HepG2 (cell line): ENCODE results near the gene IRF6. TPM values are rescaled to one million over a fixed set of nuclear protein-coding genes. Genes with fewer than 3 reads are reported as not detected.

Experiments
- ARNTL ChIP-seq: sonication (generic); formaldehyde crosslinking; IDR thresholded peaks from 2 replicates; pipeline ENCODE4 v1.4.0; 2020; ENCODE audit warnings: mild to moderate bottlenecking, missing genetic modification reagents
- CREB1 ChIP-seq, 2 experiments: fragments of 450-650 bp in 1 of 2; IDR thresholded peaks; 2 replicates each; pipeline ENCODE4 v1.6.1; 2016 to 2017; ENCODE audit warnings: control low read depth in 1 of 2, mild to moderate bottlenecking in 1 of 2, missing compliant biosample characterization in 1 of 2, missing genetic modification characterization in 1 of 2
- DMTF1 ChIP-seq: sonication (generic); formaldehyde crosslinking; IDR thresholded peaks from 2 replicates; pipeline ENCODE4 v1.4.0; 2020; ENCODE audit warnings: mild to moderate bottlenecking, missing genetic modification reagents
- DZIP1 ChIP-seq: sonication (generic); formaldehyde crosslinking; IDR thresholded peaks from 2 replicates; pipeline ENCODE4 v1.5.0; 2020; ENCODE audit warnings: mild to moderate bottlenecking, missing genetic modification reagents
- ESRRA ChIP-seq: sonication (generic); formaldehyde crosslinking; IDR thresholded peaks from 2 replicates; pipeline ENCODE4 v1.5.1; 2020; ENCODE audit warnings: mild to moderate bottlenecking, low read depth, missing genetic modification reagents
- GABPA ChIP-seq, 2 experiments: IDR thresholded peaks; 2 replicates each; pipeline ENCODE4 v1.6.1; 2011 to 2016; ENCODE audit warnings: low read depth in 2 of 2, low read length in 1 of 2, missing biosample characterization in 1 of 2, missing genetic modification characterization in 1 of 2
- GABPB1 ChIP-seq: IDR thresholded peaks from 2 replicates; pipeline ENCODE4 v1.6.1; 2016; ENCODE audit warnings: mild to moderate bottlenecking, missing genetic modification reagents, moderate library complexity, missing compliant biosample characterization
- MYC ChIP-seq: sonication (generic); formaldehyde crosslinking; IDR thresholded peaks from 2 replicates; pipeline ENCODE4 v1.9.0; 2021; ENCODE audit warnings: missing genetic modification reagents, borderline replicate concordance
- NCOR1 ChIP-seq: fragments of 200-600 bp; sonication (generic); IDR thresholded peaks from 2 replicates; pipeline ENCODE4 v1.7.0; 2017; ENCODE audit warnings: antibody characterized with exemption, low read length, borderline replicate concordance
- PRMT3 ChIP-seq: sonication (generic); formaldehyde crosslinking; IDR thresholded peaks from 2 replicates; pipeline ENCODE4 v1.8.1; 2022; ENCODE audit warnings: low read depth, mild to moderate bottlenecking, moderate library complexity, missing genetic modification reagents, borderline replicate concordance
- SIX4 ChIP-seq: sonication (generic); formaldehyde crosslinking; IDR thresholded peaks from 2 replicates; pipeline ENCODE4 v1.4.0; 2020; ENCODE audit warnings: missing genetic modification reagents
- SRY ChIP-seq: sonication (generic); formaldehyde crosslinking; IDR thresholded peaks from 2 replicates; pipeline ENCODE4 v1.8.0; 2022; ENCODE audit warnings: mild to moderate bottlenecking, missing genetic modification reagents
- SYNCRIP ChIP-seq: fragments of 200-400 bp; formaldehyde crosslinking; IDR thresholded peaks from 2 replicates; pipeline ENCODE4 v1.6.1; 2018; ENCODE audit warnings: mild to moderate bottlenecking, low read depth, low read length; ENCODE audit not compliant: insufficient read depth
- TOE1 ChIP-seq: sonication (generic); formaldehyde crosslinking; IDR thresholded peaks from 2 replicates; pipeline ENCODE4 v1.4.0; 2020; ENCODE audit warnings: mild to moderate bottlenecking, missing genetic modification reagents
- ZNF260 ChIP-seq: sonication (generic); formaldehyde crosslinking; IDR thresholded peaks from 2 replicates; pipeline ENCODE4 v1.4.0; 2020; ENCODE audit warnings: missing genetic modification reagents, low read depth, mild to moderate bottlenecking, borderline replicate concordance
- ZNF670 ChIP-seq: sonication (generic); formaldehyde crosslinking; IDR thresholded peaks from 2 replicates; pipeline ENCODE4 v1.8.0; 2022; ENCODE audit warnings: mild to moderate bottlenecking, missing genetic modification reagents, borderline replicate concordance
- ZNF775 ChIP-seq: sonication (generic); formaldehyde crosslinking; IDR thresholded peaks from 2 replicates; pipeline ENCODE4 v1.4.0; 2020; ENCODE audit warnings: missing genetic modification reagents, mild to moderate bottlenecking, moderate library complexity, borderline replicate concordance
- ZNF776 ChIP-seq: sonication (generic); formaldehyde crosslinking; IDR thresholded peaks from 2 replicates; pipeline ENCODE4 v1.4.0; 2020; ENCODE audit warnings: mild to moderate bottlenecking, missing genetic modification reagents
- polyA plus RNA-seq, 8 experiments: library from polyadenylated mRNA; depleted of rRNA in 3 of 8; stranded (reverse) in 7 of 8; unstranded in 1 of 8; fragments of >200 nt; fragmentation: Illumina TruSeq in 4 of 8; extraction: Trizol in 4 of 8; gene quantifications; 2 replicates each; pipeline versions ENCODE4 v1.2.1 to v1.2.3, GENCODE V29; 2011 to 2016; ENCODE audit warnings: low read depth in 4 of 8, missing spikeins in 1 of 8, mixed read lengths in 1 of 8; ENCODE audit not compliant: insufficient read depth in 1 of 8
- total RNA-seq, 5 experiments: library from RNA; depleted of rRNA; stranded (reverse); fragments of >200 nt; fragmentation: Illumina TruSeq; extraction: Trizol; gene quantifications; 2 replicates each; pipeline ENCODE4 v1.2.3, GENCODE V29; 2016; ENCODE audit warnings: low read depth in 1 of 5
- TF ChIP-seq, protein P1 (sequence below): sonication (generic); formaldehyde crosslinking; IDR thresholded peaks from 2 replicates; pipeline ENCODE4 v1.9.0; 2022; ENCODE audit warnings: low read depth, missing genetic modification reagents
- TF ChIP-seq, protein P2 (sequence below): sonication (generic); formaldehyde crosslinking; IDR thresholded peaks from 2 replicates; pipeline ENCODE4 v1.8.0; 2022; ENCODE audit warnings: missing genetic modification reagents, mild to moderate bottlenecking, borderline replicate concordance

IRF6 gene
- total and polyA plus RNA-seq, 2 of the 13 experiments (the other 11 are each of a cell fraction or from before 2014, with no cell fraction given): 0.02 TPM; not detected in 1

DNA sequence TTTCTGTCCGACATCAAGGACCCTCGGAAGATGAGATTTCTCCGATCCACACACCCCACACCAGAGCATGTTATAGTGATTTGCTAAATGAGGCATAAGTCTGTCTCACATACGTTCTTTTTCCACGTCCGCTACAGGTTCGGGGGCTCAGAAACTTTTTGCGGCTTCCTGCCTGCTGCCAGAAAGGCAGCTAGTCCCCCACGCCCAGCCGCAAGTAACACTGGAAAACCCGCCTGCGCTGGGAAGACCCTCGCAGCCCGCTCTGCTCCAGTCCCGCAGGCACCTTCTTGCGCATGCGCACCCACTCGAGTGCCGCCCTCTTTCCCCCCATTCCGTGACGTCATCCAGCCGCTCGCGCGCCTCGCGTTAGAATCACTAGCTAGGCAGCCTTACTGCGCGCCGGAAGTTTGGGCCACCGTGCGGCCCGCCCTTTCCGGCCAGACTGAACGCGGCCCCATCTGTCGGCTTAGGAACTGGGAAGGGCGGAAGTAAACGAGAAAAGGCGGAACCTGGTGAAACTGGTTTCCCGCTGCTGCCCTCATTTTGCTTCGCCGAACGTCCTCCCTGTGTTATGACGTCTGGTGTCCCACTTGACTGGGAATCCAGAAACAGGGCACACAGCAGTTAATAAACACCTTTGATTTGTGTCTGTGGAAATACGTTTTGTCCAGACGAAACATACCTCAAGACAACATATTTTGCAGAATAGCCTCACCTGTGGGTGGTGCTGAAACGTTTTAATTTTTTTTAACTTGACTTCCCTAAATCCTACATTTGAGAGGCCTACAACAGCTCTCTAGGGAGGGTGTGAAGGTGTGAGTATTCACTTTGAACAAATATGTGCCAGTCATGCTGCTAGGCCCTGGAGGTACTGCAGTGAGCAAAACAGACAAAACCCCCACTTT, 21.4 kb downstream of the IRF6 start, which contains the start of gene C1orf74 (continued):
- no peak for TF ChIP-seq DMTF1 (CRISPR knock-in tag)
- no peak for TF ChIP-seq ARNTL (CRISPR knock-in tag)
- TF ChIP-seq TOE1 (CRISPR knock-in tag): no peak
- no peak for TF ChIP-seq SRY
- TF ChIP-seq DZIP1: no peak
- TF ChIP-seq, protein P1, sequence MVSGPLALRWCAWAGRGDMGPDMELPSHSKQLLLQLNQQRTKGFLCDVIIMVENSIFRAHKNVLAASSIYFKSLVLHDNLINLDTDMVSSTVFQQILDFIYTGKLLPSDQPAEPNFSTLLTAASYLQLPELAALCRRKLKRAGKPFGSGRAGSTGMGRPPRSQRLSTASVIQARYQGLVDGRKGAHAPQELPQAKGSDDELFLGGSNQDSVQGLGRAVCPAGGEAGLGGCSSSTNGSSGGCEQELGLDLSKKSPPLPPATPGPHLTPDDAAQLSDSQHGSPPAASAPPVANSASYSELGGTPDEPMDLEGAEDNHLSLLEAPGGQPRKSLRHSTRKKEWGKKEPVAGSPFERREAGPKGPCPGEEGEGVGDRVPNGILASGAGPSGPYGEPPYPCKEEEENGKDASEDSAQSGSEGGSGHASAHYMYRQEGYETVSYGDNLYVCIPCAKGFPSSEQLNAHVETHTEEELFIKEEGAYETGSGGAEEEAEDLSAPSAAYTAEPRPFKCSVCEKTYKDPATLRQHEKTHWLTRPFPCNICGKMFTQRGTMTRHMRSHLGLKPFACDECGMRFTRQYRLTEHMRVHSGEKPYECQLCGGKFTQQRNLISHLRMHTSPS (CRISPR knock-in tag): no peak
- no peak for TF ChIP-seq ESRRA (CRISPR knock-in tag)
- TF ChIP-seq SYNCRIP: no peak
- TF ChIP-seq CREB1 (IDR thresholded peaks at IDR 0.05): peak; percentile 99
- peak; percentile 96 for TF ChIP-seq CREB1 (CRISPR knock-in tag; IDR thresholded peaks at IDR 0.05)
- TF ChIP-seq, protein P2, sequence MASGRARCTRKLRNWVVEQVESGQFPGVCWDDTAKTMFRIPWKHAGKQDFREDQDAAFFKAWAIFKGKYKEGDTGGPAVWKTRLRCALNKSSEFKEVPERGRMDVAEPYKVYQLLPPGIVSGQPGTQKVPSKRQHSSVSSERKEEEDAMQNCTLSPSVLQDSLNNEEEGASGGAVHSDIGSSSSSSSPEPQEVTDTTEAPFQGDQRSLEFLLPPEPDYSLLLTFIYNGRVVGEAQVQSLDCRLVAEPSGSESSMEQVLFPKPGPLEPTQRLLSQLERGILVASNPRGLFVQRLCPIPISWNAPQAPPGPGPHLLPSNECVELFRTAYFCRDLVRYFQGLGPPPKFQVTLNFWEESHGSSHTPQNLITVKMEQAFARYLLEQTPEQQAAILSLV (CRISPR knock-in tag): peak; percentile 76
- 0 out of 2 replicates have a peak, but pooled peaks have one; percentile 5 for TF ChIP-seq SIX4 (CRISPR knock-in tag)
- TF ChIP-seq GABPB1 (CRISPR knock-in tag): peak; percentile 97
- no peak for TF ChIP-seq ZNF776 (CRISPR knock-in tag)
- TF ChIP-seq ZNF775 (CRISPR knock-in tag): no peak
- TF ChIP-seq ZNF670 (CRISPR knock-in tag): no peak
- peak; percentile 86 for TF ChIP-seq GABPA (IDR thresholded peaks at IDR 0.05; ENCODE audit: low read depth, low read length)
- peak; percentile 96 for TF ChIP-seq GABPA (CRISPR knock-in tag; IDR thresholded peaks at IDR 0.05; ENCODE audit: low read depth)
- TF ChIP-seq NCOR1: no peak
- no peak for TF ChIP-seq PRMT3 (CRISPR knock-in tag)
- TF ChIP-seq ZNF260 (CRISPR knock-in tag): no peak
- TF ChIP-seq MYC: 0 out of 2 replicates have a peak, but pooled peaks have one; percentile 46
